ENCODE measurements around the gene ENO2.

ENO2 gene

DNA sequence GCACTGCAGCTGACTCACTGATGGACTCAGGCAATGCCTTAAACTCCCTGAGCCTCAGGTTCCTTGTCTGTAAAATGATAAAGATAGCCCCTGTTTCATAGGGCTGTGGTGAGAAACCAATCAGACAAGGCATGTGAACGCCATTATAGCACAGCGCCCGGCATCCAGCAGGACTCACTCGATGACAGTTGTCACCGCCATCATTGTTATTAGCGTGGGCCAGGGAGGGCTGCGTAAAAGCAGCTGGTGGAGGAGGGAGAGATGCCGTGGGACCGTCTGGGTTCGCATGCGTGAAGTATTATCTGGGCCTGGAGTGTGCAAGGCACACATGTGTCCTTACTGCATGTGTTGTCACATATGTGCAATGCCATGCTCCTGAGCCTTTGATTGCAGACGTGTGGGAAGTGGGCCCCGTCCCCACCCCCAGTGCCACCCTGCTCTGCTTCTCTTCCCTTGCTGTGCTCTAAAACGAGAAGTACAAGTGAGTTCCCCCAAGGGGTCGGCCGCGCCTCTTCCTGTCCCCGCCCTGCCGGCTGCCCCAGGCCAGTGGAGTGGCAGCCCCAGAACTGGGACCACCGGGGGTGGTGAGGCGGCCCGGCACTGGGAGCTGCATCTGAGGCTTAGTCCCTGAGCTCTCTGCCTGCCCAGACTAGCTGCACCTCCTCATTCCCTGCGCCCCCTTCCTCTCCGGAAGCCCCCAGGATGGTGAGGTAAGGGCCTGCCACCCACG lies 36.6 kb downstream of the ENO2 start, which contains the start of gene PTPN6:
Gene PTPN6 (plus strand): TSS at position 546 of the 730 bp plus-strand sequence. CDS start 157 bp downstream, at position 703.
- DNase-seq, result no peak

GRCh38 chr12:6951551-6952120 lies 37.3 kb downstream of the ENO2 start:
- DNase-seq, result no peak

DNA sequence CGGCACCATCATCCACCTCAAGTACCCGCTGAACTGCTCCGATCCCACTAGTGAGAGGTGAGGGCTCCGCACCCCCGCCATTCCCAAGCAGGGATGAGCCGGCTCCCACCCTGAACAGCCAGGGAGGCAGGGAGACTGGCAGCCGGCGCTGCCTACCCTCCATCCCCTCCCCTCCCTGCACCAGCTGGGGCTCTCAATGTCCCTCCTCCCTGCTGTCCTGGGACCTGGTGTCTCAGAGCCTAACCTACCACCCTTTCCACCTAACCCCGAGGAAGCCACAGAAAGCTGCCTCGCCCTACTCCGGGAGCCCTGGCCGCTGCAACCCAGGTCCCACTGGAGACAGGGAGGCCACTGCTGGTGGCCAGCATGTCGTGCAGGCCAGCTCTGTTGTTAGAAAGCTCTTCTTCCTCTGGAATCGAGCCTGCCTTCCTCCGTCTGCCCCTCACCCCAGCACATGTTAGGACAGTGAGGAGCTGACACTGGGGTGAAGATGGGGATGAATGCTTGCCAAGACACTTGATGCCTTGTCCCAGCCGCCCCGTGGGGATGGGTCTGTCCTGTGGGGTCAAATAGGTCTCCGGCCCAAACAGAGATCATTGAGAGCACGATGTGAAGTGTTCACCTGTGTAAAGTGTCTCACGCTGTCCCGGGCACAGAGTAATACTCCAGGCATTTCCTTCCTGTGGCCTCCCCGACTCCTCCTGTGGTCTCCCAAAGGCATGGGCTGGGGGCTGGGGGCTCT lies 37.9 kb downstream of the ENO2 start:
- DNase-seq, result no peak

- DNase-seq, result no peak
These were observed 38.6 kb downstream of the ENO2 start for GRCh38 chr12:6952863-6953441.

DNA sequence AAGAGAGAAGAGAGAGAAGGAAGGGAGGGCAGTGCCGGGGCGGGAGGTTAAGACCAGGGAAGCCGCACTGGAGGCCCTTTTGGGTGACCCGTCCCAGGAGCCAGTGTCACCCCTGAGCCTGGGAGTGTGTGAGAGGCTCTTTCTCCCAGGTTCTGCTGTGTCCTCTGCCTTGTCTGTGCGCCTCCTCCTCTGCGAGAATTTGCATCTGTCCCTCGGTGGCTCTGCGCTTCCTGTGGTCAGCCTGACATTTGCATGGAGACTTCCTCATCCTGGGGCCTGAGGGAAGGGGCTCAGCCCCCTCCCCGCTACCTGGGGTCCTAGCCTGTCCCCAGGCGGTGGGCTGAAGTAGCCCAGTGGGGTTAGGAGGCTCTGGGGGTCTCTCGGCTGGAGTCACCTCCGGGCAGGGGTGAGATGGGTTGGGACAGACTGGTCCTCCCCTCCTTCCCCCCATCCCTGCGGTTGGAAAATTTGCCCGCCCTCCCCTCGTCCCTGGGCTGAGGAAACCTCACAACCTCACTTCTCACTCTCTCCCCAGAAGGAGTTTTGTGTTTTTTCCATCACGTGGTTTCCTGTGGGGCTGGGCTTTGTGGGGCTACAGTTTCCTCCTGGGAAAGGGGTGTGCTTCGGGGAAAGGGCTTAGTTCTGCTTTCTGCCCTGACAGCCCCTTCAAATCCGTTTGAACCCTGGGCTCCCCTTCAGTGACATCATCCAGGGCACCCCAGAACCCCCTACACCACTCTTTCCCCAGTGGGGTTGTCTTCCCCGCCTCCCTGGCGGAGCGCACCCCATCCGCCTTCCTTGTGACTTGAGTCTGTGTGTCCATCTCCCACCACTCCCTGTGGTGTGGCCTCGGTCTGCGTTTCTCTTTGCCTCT lies 39.3 kb downstream of the ENO2 start:
- no peak for DNase-seq

- no peak for DNase-seq
These were observed 40.1 kb downstream of the ENO2 start for GRCh38 chr12:6954316-6955107.

- DNase-seq, result no peak
These were observed 41.0 kb downstream of the ENO2 start for GRCh38 chr12:6955108-6956020.

GRCh38 chr12:6956021-6956727 lies 41.8 kb downstream of the ENO2 start:
- no peak for DNase-seq

DNA sequence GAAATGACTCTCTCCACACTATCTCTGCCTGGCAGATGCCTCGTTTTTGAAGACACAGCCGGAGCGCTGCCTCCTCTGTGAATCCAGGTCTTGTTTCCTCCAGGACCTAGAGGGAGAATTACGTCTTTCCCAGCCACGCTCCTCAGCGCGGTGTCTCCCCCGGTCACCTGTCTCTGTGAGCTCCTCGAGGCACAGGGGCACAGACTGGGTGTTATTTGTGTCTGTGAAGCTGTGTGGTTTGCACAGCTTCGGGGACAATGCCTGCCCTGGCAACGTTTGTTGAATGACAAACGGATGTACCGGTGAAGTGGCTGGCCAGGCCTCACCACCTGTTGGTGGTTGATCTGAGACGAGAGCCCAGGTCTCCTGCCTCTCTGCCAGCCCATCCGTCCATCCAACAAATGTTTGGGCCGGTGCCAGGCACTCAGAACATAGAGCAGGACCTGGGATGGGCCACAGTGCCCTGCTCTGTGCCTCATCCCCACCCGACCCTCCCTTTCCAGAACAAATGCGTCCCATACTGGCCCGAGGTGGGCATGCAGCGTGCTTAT lies 42.8 kb downstream of the ENO2 start:
- DNase-seq, result no peak

GRCh38 chr12:6957741-6958608 lies 43.6 kb downstream of the ENO2 start:
- DNase-seq, result no peak

GRCh38 chr12:6958609-6959057 lies 44.3 kb downstream of the ENO2 start:
- DNase-seq, result no peak

GRCh38 chr12:6959058-6959804 lies 44.9 kb downstream of the ENO2 start:
- no peak for DNase-seq

- DNase-seq, result no peak
These were observed 45.6 kb downstream of the ENO2 start for GRCh38 chr12:6959805-6960592.

GRCh38 chr12:6960593-6961277 lies 46.4 kb downstream of the ENO2 start:
- no peak for DNase-seq

DNA sequence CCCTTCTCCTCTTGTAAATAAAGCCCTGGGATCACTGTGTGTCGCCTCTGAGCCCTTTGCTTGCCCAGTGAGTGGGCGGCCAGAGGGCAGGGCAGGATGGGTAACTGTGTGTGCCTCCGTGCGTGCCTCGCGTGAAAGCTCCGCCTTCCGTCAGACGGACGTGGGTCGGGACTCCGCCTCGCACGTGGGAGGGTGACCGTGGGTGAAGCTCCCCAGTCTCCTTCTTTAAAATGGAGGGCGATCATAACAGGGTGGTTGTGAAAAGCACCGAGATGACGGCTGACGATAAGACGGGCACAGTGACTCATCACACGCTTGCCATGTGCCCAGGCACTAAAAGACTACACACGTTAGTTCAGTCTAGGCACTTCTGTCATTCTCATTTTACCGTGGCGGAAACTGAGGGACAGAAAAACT lies 46.9 kb downstream of the ENO2 start:
- no peak for DNase-seq

DNA sequence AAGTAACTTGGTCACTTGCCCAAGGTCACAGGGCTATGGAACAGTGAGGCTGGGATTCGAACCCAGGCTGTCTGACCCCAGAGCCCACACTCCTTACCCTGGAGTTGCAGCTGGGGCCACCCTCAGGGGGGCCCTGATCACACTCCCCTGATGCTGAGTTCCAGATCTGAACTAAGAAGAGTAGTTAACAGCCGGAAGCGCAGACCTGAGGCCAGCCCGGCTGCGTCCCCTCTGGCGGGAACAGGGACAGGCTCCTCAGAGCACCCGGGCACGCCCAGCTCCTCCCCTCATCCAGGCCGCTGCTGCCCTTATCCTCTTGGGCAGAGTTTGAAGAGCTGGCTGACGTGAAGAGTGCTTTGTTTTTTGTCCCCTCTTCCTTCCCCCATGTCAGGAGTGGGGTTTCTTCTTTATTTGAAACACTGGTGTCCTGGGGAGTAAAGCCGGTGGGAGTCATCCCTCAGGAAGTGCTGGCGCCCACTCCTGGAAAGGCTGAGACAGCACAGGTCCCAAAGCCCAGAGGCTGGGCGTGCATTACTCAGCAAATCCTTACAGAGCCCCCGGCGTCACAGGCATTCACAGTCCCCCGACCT lies 47.4 kb downstream of the ENO2 start:
- no peak for DNase-seq

All from DMS 273 treated with DMSO at 0.1 percent for 48 hours (cell line).